K562 (cell line): ENCODE measurements around the gene ZDHHC5. TPM values are rescaled to one million over a fixed set of nuclear protein-coding genes. Genes with fewer than 3 reads are reported as not detected.

Experiments
- L3MBTL2 ChIP-seq: fragments of 450-650 bp; IDR thresholded peaks from 2 replicates; pipeline ENCODE4 v1.6.1; 2016; ENCODE audit warnings: mild to moderate bottlenecking, moderate library complexity
- polyA plus RNA-seq, 8 experiments: library from polyadenylated mRNA; depleted of rRNA in 4 of 8; stranded (reverse) in 5 of 8; unstranded in 3 of 8; fragments of >200 nt; fragmentation: Nextera tagmentation in 2 of 8; fragmentation: Illumina TruSeq in 1 of 8; extraction: Ambion mirVana in 2 of 8; extraction: Trizol in 1 of 8; gene quantifications; 2 replicates each; pipeline versions ENCODE4 v1.2.1 to v1.2.3, GENCODE V29; 2011 to 2014; ENCODE audit warnings: inconsistent platforms in 1 of 8, missing spikeins in 1 of 8
- total RNA-seq, 7 experiments: library from RNA; depleted of rRNA in 6 of 7; stranded (reverse); fragments of >200 nt in 6 of 7; fragmentation: Illumina TruSeq in 2 of 7; extraction: Trizol in 2 of 7; gene quantifications; 2 replicates each; pipeline versions ENCODE4 v1.2.1 to v1.2.3, GENCODE V29; 2011 to 2021; ENCODE audit warnings: low replicate concordance in 1 of 7
- TF ChIP-seq, protein P1 (sequence below), 2 experiments: fragments of 450-650 bp; IDR thresholded peaks; 2 replicates each; pipeline ENCODE4 v1.6.1; 2016; ENCODE audit warnings: mild to moderate bottlenecking in 2 of 2, borderline replicate concordance in 1 of 2, low read depth in 1 of 2, moderate library complexity in 1 of 2

ZDHHC5 gene
- total and polyA plus RNA-seq, 9 of the 15 experiments (the other 6 are each of a cell fraction or from before 2014, with no cell fraction given) = 3.8 to 64.2 (median 35.9) TPM

DNA sequence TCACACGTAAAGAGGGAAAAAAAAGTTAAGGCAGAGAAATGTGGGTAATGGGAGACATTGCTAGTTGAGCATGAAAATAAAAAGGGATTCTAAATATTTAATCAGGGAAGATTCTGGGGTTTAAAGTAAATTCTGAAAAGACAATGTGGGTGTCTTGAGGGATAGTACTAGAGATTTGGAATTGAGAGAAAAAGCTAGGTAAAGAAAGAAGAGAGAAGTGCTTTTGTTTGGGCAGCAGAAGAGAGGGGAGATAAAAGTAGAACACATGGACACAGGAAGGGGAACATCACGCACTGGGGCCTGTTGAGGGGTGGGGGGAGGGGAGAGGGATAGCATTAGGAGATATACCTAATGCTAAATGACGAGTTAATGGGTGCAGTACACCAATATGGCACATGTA is 14.8 kb upstream of the ZDHHC5 start (continued):
- TF ChIP-seq, protein P1, sequence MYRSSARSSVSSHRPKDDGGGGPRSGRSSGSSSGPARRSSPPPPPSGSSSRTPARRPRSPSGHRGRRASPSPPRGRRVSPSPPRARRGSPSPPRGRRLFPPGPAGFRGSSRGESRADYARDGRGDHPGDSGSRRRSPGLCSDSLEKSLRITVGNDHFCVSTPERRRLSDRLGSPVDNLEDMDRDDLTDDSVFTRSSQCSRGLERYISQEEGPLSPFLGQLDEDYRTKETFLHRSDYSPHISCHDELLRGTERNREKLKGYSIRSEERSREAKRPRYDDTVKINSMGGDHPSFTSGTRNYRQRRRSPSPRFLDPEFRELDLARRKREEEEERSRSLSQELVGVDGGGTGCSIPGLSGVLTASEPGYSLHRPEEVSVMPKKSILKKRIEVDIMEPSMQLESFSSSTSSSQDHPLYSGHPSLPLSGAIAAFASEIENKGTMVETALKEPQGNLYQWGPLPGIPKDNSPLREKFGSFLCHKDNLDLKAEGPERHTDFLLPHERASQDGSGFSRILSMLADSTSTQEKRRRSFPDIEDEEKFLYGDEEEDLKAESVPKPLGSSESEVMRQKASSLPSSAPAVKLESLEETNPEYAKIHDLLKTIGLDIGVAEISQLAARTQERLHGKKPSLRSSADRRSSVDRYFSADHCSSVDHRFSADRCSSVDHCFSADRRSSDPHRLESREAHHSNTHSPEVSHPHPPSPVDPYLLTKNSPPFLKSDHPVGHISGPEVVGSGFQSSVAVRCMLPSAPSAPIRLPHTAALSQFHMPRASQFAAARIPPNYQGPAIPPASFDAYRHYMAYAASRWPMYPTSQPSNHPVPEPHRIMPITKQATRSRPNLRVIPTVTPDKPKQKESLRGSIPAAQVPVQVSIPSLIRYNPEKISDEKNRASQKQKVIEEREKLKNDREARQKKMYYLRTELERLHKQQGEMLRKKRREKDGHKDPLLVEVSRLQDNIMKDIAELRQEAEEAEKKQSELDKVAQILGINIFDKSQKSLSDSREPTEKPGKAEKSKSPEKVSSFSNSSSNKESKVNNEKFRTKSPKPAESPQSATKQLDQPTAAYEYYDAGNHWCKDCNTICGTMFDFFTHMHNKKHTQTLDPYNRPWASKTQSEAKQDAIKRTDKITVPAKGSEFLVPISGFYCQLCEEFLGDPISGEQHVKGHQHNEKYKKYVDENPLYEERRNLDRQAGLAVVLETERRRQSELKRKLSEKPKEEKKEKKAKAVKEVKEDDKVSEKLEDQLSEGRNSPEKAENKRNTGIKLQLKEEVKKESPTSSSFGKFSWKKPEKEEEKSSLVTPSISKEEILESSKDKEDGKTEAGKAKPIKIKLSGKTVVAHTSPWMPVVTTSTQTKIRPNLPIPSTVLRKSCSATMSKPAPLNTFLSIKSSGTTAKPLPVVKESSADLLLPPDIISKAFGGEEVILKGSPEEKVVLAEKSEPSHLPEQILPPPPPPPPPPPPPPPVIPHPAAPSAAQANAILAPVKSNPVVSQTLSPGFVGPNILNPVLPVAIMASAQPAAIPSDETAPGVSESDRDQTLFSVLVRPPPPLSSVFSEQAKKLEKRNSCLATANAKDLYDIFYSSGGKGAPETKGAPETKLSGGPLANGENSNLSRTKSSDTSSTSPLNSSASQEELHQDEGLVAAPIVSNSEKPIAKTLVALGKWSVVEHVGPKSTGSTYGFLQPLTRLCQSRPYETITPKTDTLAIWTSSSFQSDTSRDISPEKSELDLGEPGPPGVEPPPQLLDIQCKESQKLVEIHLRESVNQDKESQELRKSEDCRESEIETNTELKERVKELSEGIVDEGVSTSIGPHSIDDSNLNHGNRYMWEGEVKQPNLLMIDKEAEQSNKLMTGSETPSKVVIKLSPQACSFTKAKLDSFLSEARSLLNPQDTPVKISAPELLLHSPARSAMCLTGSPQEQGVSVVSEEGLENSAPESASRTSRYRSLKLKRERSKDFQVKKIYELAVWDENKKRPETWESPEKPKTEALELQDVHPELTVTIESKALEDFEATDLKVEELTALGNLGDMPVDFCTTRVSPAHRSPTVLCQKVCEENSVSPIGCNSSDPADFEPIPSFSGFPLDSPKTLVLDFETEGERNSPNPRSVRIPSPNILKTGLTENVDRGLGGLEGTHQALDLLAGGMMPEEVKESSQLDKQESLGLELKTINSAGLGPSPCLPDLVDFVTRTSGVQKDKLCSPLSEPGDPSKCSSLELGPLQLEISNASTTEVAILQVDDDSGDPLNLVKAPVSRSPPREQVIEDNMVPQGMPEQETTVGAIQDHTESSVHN (IDR thresholded peaks at IDR 0.05; ENCODE audit: borderline replicate concordance in 1 of 2, low read depth in 1 of 2) = 0 out of 4 replicates have a peak, but pooled peaks of 1 of the 2 experiments have one; percentile 15
- TF ChIP-seq L3MBTL2 = 0 out of 2 replicates have a peak, but pooled peaks have one; percentile 14
